ENCODE data around the gene TNIP3. TPM values are rescaled to one million over a fixed set of nuclear protein-coding genes. Genes with fewer than 3 reads are reported as not detected.

Gene TNIP3
- total RNA-seq, 2 experiments from 2014 or later = 1.9 to 2.4 TPM

DNA sequence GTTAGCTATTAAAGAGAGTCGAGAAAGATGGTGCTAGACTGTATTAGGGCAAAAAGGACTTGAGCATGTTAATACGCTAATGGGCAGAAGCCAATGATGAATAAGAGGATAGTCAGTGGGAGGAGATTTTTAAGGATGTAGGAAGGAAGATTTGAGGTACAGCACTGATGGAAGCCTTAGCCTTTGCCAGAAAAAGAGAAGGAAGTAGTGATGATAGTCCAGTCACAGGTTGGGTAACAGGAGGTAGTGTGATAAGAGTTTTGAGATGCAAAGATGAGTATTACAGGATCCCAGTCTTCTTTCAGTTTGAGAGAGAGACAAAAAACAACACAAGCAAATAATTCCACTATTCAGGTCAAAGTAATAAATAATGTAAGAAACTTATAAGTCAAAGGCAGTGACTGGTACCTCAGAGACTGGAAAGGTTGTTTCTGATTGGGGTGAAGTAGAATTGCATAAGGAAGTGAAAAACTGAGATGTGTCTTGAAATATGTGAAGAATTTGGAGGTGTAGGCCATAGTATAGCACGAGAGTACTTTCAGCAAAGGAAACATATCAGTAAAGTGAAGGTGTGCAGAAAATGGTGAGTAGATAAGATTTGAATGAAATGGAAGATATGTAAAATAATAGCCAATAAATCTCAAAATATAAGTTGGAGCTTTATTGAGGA, 69.7 kb downstream of the TNIP3 start:
- intact Hi-C loops (cut with micrococcal nuclease) = loop anchor here (5.0 kb wide), 2 partner anchors 377 to 937 kb away; no protein-coding TSS in a partner anchor
- POLR2A ChIA-PET = no interaction called here
- no peak for DNase-seq
- CTCF ChIA-PET = interaction anchor here (0.9 to 1.5 kb wide), 2 partner anchors 98 to 377 kb away, joined by 4 to 6 read pairs; no protein-coding TSS in a partner anchor
- no peak overlapping the region for H3K27ac Mint-ChIP-seq
- H3K4me3 Mint-ChIP-seq = no peak overlapping the region
- ATAC-seq = no peak
- TF ChIP-seq, protein P1, sequence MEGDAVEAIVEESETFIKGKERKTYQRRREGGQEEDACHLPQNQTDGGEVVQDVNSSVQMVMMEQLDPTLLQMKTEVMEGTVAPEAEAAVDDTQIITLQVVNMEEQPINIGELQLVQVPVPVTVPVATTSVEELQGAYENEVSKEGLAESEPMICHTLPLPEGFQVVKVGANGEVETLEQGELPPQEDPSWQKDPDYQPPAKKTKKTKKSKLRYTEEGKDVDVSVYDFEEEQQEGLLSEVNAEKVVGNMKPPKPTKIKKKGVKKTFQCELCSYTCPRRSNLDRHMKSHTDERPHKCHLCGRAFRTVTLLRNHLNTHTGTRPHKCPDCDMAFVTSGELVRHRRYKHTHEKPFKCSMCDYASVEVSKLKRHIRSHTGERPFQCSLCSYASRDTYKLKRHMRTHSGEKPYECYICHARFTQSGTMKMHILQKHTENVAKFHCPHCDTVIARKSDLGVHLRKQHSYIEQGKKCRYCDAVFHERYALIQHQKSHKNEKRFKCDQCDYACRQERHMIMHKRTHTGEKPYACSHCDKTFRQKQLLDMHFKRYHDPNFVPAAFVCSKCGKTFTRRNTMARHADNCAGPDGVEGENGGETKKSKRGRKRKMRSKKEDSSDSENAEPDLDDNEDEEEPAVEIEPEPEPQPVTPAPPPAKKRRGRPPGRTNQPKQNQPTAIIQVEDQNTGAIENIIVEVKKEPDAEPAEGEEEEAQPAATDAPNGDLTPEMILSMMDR (IDR thresholded peaks at IDR 0.05) = no peak
- H3K36me3 Mint-ChIP-seq (ENCODE audit: low read depth) = no peaks in the 10 kb centered on the region
- H3K9me3 Mint-ChIP-seq = no peaks in the 10 kb centered on the region
- no peaks in the 10 kb centered on the region for H3K27me3 Mint-ChIP-seq
- no peaks in the 10 kb centered on the region for H3K4me1 Mint-ChIP-seq (ENCODE audit: low read depth)

DNA sequence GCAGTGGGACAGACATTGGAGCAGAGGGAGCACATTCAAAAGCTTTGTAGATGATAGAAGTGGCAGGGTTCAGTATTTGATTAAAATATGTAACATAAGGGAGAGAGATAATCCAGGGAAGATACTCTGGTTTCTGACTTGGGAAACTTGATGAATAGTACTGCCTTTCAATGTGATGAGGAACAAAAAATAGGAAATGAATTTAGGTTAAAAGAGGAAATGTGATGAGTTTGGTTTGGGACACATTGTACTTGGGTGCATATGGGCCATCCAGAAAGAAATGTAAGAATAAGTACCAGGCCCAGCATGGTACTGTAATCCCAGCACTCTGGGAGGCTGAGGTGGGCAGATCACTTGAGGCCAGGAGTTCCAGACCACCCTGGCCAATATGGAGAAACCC, 70.9 kb downstream of the TNIP3 start:
- H3K27me3 Mint-ChIP-seq = no peaks in the 10 kb centered on the region
- no peaks in the 10 kb centered on the region for H3K36me3 Mint-ChIP-seq (ENCODE audit: low read depth)
- no peaks in the 10 kb centered on the region for H3K4me1 Mint-ChIP-seq (ENCODE audit: low read depth)
- H3K27ac Mint-ChIP-seq = no peak overlapping the region
- no peak for ATAC-seq
- H3K4me3 Mint-ChIP-seq = no peak overlapping the region
- intact Hi-C loops (cut with micrococcal nuclease) = loop anchor here (5.0 kb wide), 2 partner anchors 376 to 936 kb away; no protein-coding TSS in a partner anchor
- TF ChIP-seq, protein P1 (IDR thresholded peaks at IDR 0.05) = no peak
- ChIA-PET POLR2A (no interaction called here), CTCF (no interaction called here)
- DNase-seq = no peak
- no peaks in the 10 kb centered on the region for H3K9me3 Mint-ChIP-seq

DNA sequence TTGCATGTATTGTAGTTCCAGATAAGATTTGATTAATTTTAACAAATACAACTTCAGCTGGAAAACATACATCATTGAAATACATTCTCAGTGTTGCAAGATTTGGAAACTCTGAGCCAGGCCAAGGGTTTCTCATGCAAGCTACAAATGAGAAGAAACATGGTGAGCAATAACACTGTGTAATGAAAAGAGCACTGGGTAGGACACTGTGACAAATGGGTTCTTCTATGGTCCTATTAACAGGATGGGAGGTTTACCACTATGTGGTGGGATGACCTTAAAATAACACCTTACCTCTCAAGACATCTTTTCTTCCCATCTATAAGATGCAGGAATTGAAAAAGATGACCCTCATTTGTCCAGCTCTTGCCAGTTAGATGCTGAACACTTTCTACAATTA, 72.2 kb downstream of the TNIP3 start:
- Mint-ChIP-seq H3K4me3 (no peak overlapping the region), H3K27ac (no peak overlapping the region), H3K4me1 (ENCODE audit: low read depth) (no peaks in the 10 kb centered on the region), H3K27me3 (no peaks in the 10 kb centered on the region), H3K36me3 (ENCODE audit: low read depth) (no peaks in the 10 kb centered on the region), H3K9me3 (no peaks in the 10 kb centered on the region)
- CTCF ChIA-PET = interaction anchor here (1.0 to 1.1 kb wide), 2 partner anchors 208 to 937 kb away, joined by 3 read pairs; no protein-coding TSS in a partner anchor
- ATAC-seq (no peak), DNase-seq (peak; percentile 10)
- TF ChIP-seq, protein P1 (IDR thresholded peaks at IDR 0.05) = no peak
- intact Hi-C loops (cut with micrococcal nuclease) = loop anchor here (5.0 kb wide), 2 partner anchors 375 to 935 kb away; no protein-coding TSS in a partner anchor
- POLR2A ChIA-PET = no interaction called here

DNA sequence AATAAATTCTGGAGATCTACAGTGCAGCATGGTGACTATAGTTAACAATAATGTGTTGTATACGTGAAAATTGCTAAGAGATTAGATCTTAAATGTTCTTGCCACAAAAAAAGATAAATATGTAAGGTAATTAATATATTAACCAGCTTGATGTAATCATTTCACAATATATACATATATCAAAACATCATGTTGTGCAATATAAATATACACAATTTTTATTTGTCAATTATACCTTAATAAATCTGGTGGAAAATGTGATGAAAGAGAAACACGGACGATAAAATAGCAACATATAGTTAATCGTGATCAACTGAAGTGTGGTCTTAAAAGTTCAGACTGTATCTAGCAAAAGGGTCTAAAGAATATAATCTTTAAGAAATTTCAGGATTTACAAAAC, 75.3 kb downstream of the TNIP3 start:
- no peaks in the 10 kb centered on the region for H3K27me3 Mint-ChIP-seq
- DNase-seq (no peak), ATAC-seq (no peak)
- TF ChIP-seq, protein P1 (IDR thresholded peaks at IDR 0.05) = no peak
- H3K36me3 Mint-ChIP-seq (ENCODE audit: low read depth) = no peaks in the 10 kb centered on the region
- H3K4me3 Mint-ChIP-seq = no peak overlapping the region
- no peaks in the 10 kb centered on the region for H3K4me1 Mint-ChIP-seq (ENCODE audit: low read depth)
- H3K27ac Mint-ChIP-seq = no peak overlapping the region
- ChIA-PET CTCF (no interaction called here), POLR2A (no interaction called here)
- intact Hi-C loops (cut with micrococcal nuclease) = no loop called here
- H3K9me3 Mint-ChIP-seq = peaks cover 2% of the 10 kb centered on the region

Other genes with a start within 250 kb of the TNIP3 start
- under 1 TPM; 0.51 to 0.52 TPM for gene PRDM5, start 241.6 kb downstream of the TNIP3 start, total RNA-seq
- gene NDNF, start 91.8 kb downstream of the TNIP3 start, total RNA-seq = under 1 TPM; 0.34 to 0.41 TPM
- not detected for gene QRFPR, start 216.7 kb upstream of the TNIP3 start, total RNA-seq

Measured in activated CD8-positive, alpha-beta T cell treated with anti-CD3 and anti-CD28 coated beads for 36 hours (primary cell).